Spleen (tissue), 11 donors: ENCODE data around the gene FOXI3. TPM values are rescaled to one million over a fixed set of nuclear protein-coding genes. Genes with fewer than 3 reads are reported as not detected.

ENCODE experiments used
- DNase-seq: peaks from one replicate; pipeline ENCODE4 v3.0.0-alpha.2; 2020
- H3K27ac ChIP-seq, 8 donors: fragments of 200-600 bp; sonication (generic) in 7 of 8; 1 replicate in 4 of 8; 2 replicates in 4 of 8; pipeline versions ENCODE4 v1.5.0 to v1.8.0; 2016 to 2021; ENCODE audit warnings: inconsistent platforms in 4 of 8, mild to moderate bottlenecking in 4 of 8, moderate library complexity in 1 of 8
- H3K27me3 ChIP-seq, 7 donors: fragments of 200-600 bp; sonication (generic) in 6 of 7; replicated peaks in 1 of 7; 1 replicate in 4 of 7; 2 replicates in 3 of 7; pipeline versions ENCODE4 v1.5.0 to v1.8.0; 2016 to 2021; ENCODE audit warnings: inconsistent platforms in 3 of 7, mild to moderate bottlenecking in 1 of 7
- H3K36me3 ChIP-seq, 6 donors: fragments of 200-600 bp; sonication (generic) in 5 of 6; 1 replicate in 4 of 6; 2 replicates in 2 of 6; pipeline versions ENCODE4 v1.5.0 to v1.8.0; 2016 to 2021; ENCODE audit warnings: inconsistent platforms in 2 of 6
- H3K4me1 ChIP-seq, 6 donors: fragments of 200-600 bp; sonication (generic) in 5 of 6; 1 replicate in 3 of 6; 2 replicates in 3 of 6; pipeline versions ENCODE4 v1.5.0 to v1.8.0; 2016 to 2021; ENCODE audit warnings: inconsistent platforms in 3 of 6
- H3K4me3 ChIP-seq, 8 donors: fragments of 200-600 bp; sonication (generic) in 7 of 8; 1 replicate in 4 of 8; 2 replicates in 4 of 8; pipeline versions ENCODE4 v1.5.0 to v1.8.0; 2016 to 2021; ENCODE audit warnings: inconsistent platforms in 4 of 8, mild to moderate bottlenecking in 4 of 8, moderate library complexity in 2 of 8
- H3K9me3 ChIP-seq, 8 donors: fragments of 200-600 bp; sonication (generic) in 7 of 8; 1 replicate in 4 of 8; 2 replicates in 4 of 8; pipeline versions ENCODE4 v1.5.0 to v1.8.0; 2016 to 2021; ENCODE audit warnings: inconsistent platforms in 4 of 8
- CTCF ChIP-seq, 11 experiments: fragments of 200-600 bp in 7 of 11; fragments of 450-650 bp in 4 of 11; sonication (generic) in 4 of 11; IDR thresholded peaks in 8 of 11; conservative IDR thresholded peaks in 3 of 11; 1 replicate in 7 of 11; 2 replicates in 4 of 11; pipeline versions ENCODE4 v1.4.0 to v1.8.0; 2016 to 2021; ENCODE audit warnings: antibody characterized with exemption in 11 of 11, inconsistent platforms in 4 of 11, mild to moderate bottlenecking in 1 of 11
- POLR2A ChIP-seq, 3 donors: fragments of 450-650 bp; IDR thresholded peaks; one replicate each; pipeline ENCODE4 v1.5.1; 2017; ENCODE audit warnings: antibody characterized with exemption in 3 of 3, mild to moderate bottlenecking in 1 of 3
- POLR2AphosphoS5 ChIP-seq, 3 donors: sonication (generic); formaldehyde crosslinking; IDR thresholded peaks; one replicate each; pipeline ENCODE4 v1.5.1; 2017; ENCODE audit warnings: antibody characterized with exemption in 3 of 3
- WGBS, 5 donors: extraction: QIAGEN DNeasy Blood & Tissue Kit in 3 of 5; methylation state at CpG; one replicate each; pipeline versions ENCODE4 v1.1.5 to v1.1.7; 2013 to 2018; 5-methylcytosine and 5-hydroxymethylcytosine counted together
- intact Hi-C: fragments of 100-400 bp; cut with DNase I; formaldehyde crosslinking; loops from one replicate; pipeline ENCODE4 v1.15.0; 2023; ENCODE audit warnings: low total_unique reads
- polyA plus RNA-seq, 3 donors: library from polyadenylated mRNA; stranded (reverse); fragments of 200-250 nt; gene quantifications; one replicate each; pipeline ENCODE4 v1.2.1, GENCODE V29; 2013
- total RNA-seq, 7 donors: library from RNA; depleted of rRNA in 3 of 7; stranded (reverse); fragments of >200 nt in 3 of 7; fragmentation: NEBNext Ultra II Directional in 4 of 7; extraction: Animal tissue kit (Norgen Biotek cat#: 25700) in 4 of 7; gene quantifications; one replicate each; pipeline versions ENCODE4 v1.1.0 to v1.2.1, GENCODE V29; 2016 to 2021
- donor health status: healthy with polysubstance abuse.
- donor health status: DM: no; HTN: no; CAD: no; lungs with moderate emphysema.
- donor health status: DM: no; HTN: no; CAD: no.
- donor health status: Bipolar disorder and iron deficiency.
- donor health status: healthy.
- donor health status: DM: no; HTN: no; CAD: no.
- donor health status: DM: yes; HTN: yes; CAD: no.

FOXI3 gene
- total and polyA plus RNA-seq, 10 donors = not detected

DNA sequence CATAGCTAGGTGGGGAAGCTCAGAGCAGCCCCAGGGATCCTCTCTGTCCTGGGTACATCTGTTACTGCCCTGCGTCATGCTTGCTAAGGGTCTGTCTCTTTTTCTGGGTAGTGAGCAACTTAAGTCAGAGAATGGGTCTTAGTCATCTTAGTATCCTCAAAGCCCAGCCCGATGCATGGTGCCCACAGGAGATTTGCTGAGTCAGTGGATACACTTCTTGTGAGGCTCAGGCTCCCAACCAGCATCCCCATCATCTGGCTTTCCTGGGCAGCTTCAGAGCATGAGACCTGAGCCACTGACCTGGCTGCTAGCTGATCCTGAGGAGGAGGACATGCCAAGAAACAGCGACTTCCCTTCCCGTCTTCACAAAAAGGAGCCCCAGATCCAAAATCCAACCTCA lies 10.0 kb downstream of the FOXI3 start:
- no peak for DNase-seq
- no peaks in the 10 kb centered on the region for H3K4me1 ChIP-seq
- no peak overlapping the region for H3K27ac ChIP-seq
- H3K4me3 ChIP-seq = no peak overlapping the region
- intact Hi-C loops = no loop called here
- no peak for TF ChIP-seq POLR2AphosphoS5 (IDR thresholded peaks at IDR 0.05)
- no peak for TF ChIP-seq CTCF (IDR thresholded peaks at IDR 0.05 in 8 of 11, conservative IDR thresholded peaks at IDR 0.05 in 3 of 11)
- no peak for TF ChIP-seq POLR2A (IDR thresholded peaks at IDR 0.05)
- H3K36me3 ChIP-seq = no peaks in the 10 kb centered on the region
- peaks cover 0 to 90% (median 20%) of the 10 kb centered on the region in 7 donors for H3K27me3 ChIP-seq
- H3K9me3 ChIP-seq = no peaks in the 10 kb centered on the region
- 66 to 74% (median 71%) methylated on average over 4 of the region's 4 CpGs for WGBS, 5 donors

DNA sequence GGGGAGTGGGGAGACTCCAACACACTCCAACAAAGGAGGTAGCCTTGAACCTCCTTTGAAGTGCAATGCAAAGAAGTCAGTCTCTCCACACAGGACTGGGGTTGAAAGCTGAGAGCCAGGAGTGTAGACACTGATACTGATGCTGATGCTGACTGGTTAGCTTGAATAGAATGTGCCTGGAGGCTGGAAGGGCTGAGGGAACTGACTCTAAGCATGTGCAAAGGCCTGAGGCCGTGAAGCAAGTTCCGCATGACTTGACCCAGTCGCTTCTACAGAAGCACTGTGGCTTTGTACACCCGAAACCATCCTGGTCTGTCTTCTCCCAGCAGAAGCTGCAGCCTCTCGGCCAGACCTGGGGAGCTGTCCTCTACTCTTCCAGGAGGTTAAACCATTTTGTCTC lies 10.4 kb downstream of the FOXI3 start:
- Histone ChIP-seq H3K27ac (no peak overlapping the region), H3K27me3 (peaks cover 0 to 90% (median 15%) of the 10 kb centered on the region in 7 donors), H3K9me3 (no peaks in the 10 kb centered on the region), H3K4me3 (no peak overlapping the region), H3K4me1 (no peaks in the 10 kb centered on the region), H3K36me3 (no peaks in the 10 kb centered on the region)
- DNase-seq = no peak
- TF ChIP-seq POLR2A (IDR thresholded peaks at IDR 0.05) = no peak
- no peak for TF ChIP-seq CTCF (IDR thresholded peaks at IDR 0.05 in 8 of 11, conservative IDR thresholded peaks at IDR 0.05 in 3 of 11)
- no peak for TF ChIP-seq POLR2AphosphoS5 (IDR thresholded peaks at IDR 0.05)
- WGBS, 5 donors = 58 to 91% (median 83%) methylated on average over 4 to 5 of the region's 5 CpGs
- intact Hi-C loops = no loop called here

- no peak for TF ChIP-seq POLR2A (IDR thresholded peaks at IDR 0.05)
- TF ChIP-seq CTCF (IDR thresholded peaks at IDR 0.05 in 8 of 11, conservative IDR thresholded peaks at IDR 0.05 in 3 of 11) = no peak
- no peak for TF ChIP-seq POLR2AphosphoS5 (IDR thresholded peaks at IDR 0.05)
- Histone ChIP-seq H3K4me3 (no peak overlapping the region), H3K27ac (no peak overlapping the region), H3K4me1 (no peaks in the 10 kb centered on the region), H3K36me3 (no peaks in the 10 kb centered on the region), H3K27me3 (peaks cover 0 to 52% (median 0%) of the 10 kb centered on the region in 7 donors), H3K9me3 (no peaks in the 10 kb centered on the region)
- intact Hi-C loops = no loop called here
- DNase-seq = no peak
- 71 to 82% (median 78%) methylated on average over 4 of the region's 4 CpGs for WGBS, 5 donors
These were observed 15.5 kb downstream of the FOXI3 start for GRCh38 chr2:88437010-88437409.

DNA sequence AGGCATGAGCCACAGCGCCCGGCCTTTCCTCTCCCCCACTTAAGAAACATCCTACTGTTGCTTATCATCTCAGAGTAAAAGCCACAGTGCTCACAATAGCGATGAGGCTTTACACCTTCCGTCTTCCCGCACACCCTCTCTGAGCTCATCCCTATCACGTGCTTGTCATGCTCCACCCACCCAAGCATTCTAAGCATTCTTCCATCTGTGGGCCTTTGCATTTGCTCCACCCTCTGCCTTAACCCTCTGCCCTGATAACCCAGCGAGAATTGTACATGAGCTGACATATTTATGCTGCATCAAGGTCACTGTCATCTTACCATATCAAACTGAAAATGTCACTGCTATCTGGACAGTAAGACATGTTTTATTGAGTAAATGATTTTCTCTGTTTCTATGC lies 22.6 kb downstream of the FOXI3 start:
- no peak for TF ChIP-seq POLR2A (IDR thresholded peaks at IDR 0.05)
- no peak for TF ChIP-seq CTCF (IDR thresholded peaks at IDR 0.05 in 8 of 11, conservative IDR thresholded peaks at IDR 0.05 in 3 of 11)
- no peak for TF ChIP-seq POLR2AphosphoS5 (IDR thresholded peaks at IDR 0.05)
- H3K4me3 ChIP-seq = no peak overlapping the region
- no peaks in the 10 kb centered on the region for H3K9me3 ChIP-seq
- no peak overlapping the region for H3K27ac ChIP-seq
- 86 to 90% (median 88%) methylated on average over 7 of the region's 7 CpGs for WGBS, 5 donors
- no peaks in the 10 kb centered on the region for H3K36me3 ChIP-seq
- H3K27me3 ChIP-seq = no peaks in the 10 kb centered on the region
- DNase-seq = no peak
- no peaks in the 10 kb centered on the region for H3K4me1 ChIP-seq
- intact Hi-C loops = no loop called here
